Panc1 (cell line): ENCODE measurements around the gene DCP2. TPM values are rescaled to one million over a fixed set of nuclear protein-coding genes. Genes with fewer than 3 reads are reported as not detected.

Experiments
- ATAC-seq: fragments of 200-7000 bp; cut with Tn5 transposase; 2 replicates; pipeline ENCODE4 v1.9.1; 2020; ENCODE audit warnings: mild to moderate bottlenecking, moderate library complexity
- BruUV-seq: library from RNA; stranded (reverse); fragments of 400-500 nt; replicated peaks from 2 replicates; lab custom pipeline; 2021; lab: Mats Ljungman, UMichigan
- CTCF ChIA-PET: fragments of 300-600 bp; sonication (Branson Sonifier 250); formaldehyde crosslinking; loops from one replicate; lab custom pipeline; 2022; ENCODE audit warnings: antibody characterized with exemption; lab: Charles Lee
- POLR2A ChIA-PET: fragments of 300-600 bp; sonication (Branson Sonifier 250); formaldehyde crosslinking; loops from one replicate; lab custom pipeline; 2022; ENCODE audit warnings: antibody characterized with exemption; lab: Charles Lee
- DNase-seq: peaks from one replicate; pipeline ENCODE4 v3.0.0-alpha.2; 2010; ENCODE audit warnings: low read depth, low spot score
- H3K27ac ChIP-seq: 2 replicates; pipeline ENCODE4 v1.5.1; 2011; ENCODE audit warnings: mild to moderate bottlenecking, low read length, inconsistent platforms
- H3K27me3 ChIP-seq: fragments of 200-500 bp; sonication (Bioruptor generic); 2 replicates; pipeline ENCODE4 v1.6.0; 2014; ENCODE audit warnings: low read length, inconsistent platforms; ENCODE audit not compliant: control insufficient read depth, insufficient read depth
- H3K36me3 ChIP-seq: fragments of 200-500 bp; sonication (Bioruptor generic); 2 replicates; pipeline ENCODE4 v1.5.1; 2014; ENCODE audit warnings: inconsistent platforms, mild to moderate bottlenecking, low read length, moderate library complexity; ENCODE audit not compliant: control insufficient read depth, insufficient read depth
- H3K4me1 ChIP-seq: 2 replicates; pipeline ENCODE4 v1.5.1; 2011; ENCODE audit warnings: inconsistent platforms, mild to moderate bottlenecking, low read length, moderate library complexity; ENCODE audit not compliant: control insufficient read depth, insufficient read depth
- H3K4me3 ChIP-seq, 2 experiments: 2 replicates each; pipeline ENCODE4 v1.5.1; 2011 to 2012; ENCODE audit warnings: low read depth in 2 of 2, low read length in 2 of 2, mild to moderate bottlenecking in 2 of 2, inconsistent platforms in 1 of 2, moderate library complexity in 1 of 2
- H3K9me3 ChIP-seq: fragments of 200-500 bp; sonication (Bioruptor generic); 2 replicates; pipeline ENCODE4 v1.5.1; 2014; ENCODE audit warnings: low read depth, mild to moderate bottlenecking, inconsistent platforms, low read length, moderate library complexity; ENCODE audit not compliant: control insufficient read depth, insufficient read depth
- POLR2AphosphoS5 ChIP-seq: IDR thresholded peaks from 2 replicates; pipeline ENCODE4 v1.6.1; 2012; ENCODE audit warnings: mild to moderate bottlenecking, low read depth, low read length, moderate library complexity
- REST ChIP-seq, 2 experiments: IDR thresholded peaks; 2 replicates each; pipeline ENCODE4 v1.6.1; 2011 to 2012; ENCODE audit warnings: low read depth in 2 of 2, control low read depth in 1 of 2, low read length in 1 of 2, mild to moderate bottlenecking in 1 of 2, moderate library complexity in 1 of 2; ENCODE audit not compliant: insufficient read depth in 1 of 2
- SIN3A ChIP-seq: IDR thresholded peaks from 2 replicates; pipeline ENCODE4 v1.6.1; 2012; ENCODE audit warnings: low read depth, mild to moderate bottlenecking, low read length, moderate library complexity, borderline replicate concordance; ENCODE audit not compliant: insufficient read depth
- TCF7L2 ChIP-seq: IDR thresholded peaks from 2 replicates; pipeline ENCODE4 v1.6.1; 2011; ENCODE audit warnings: mild to moderate bottlenecking, low read depth, low read length, inconsistent platforms
- in situ Hi-C: cut with HindIII; loops from 2 replicates; pipeline ENCODE4 v1.10.0; 2016; ENCODE audit warnings: low sequenced_read_pairs, low pct_unique_long_range_greater_than_20kb
- intact Hi-C: fragments of 100-400 bp; cut with micrococcal nuclease; formaldehyde crosslinking; loops from one replicate; pipeline ENCODE4 v1.10.0; 2022; ENCODE audit not compliant: unreplicated experiment
- total RNA-seq: library from RNA; stranded (reverse); gene quantifications from one replicate; pipeline ENCODE4 v1.2.1, GENCODE V29; 2021; ENCODE audit not compliant: unreplicated experiment
- TF ChIP-seq, protein P1 (sequence below): fragments of 450-650 bp; IDR thresholded peaks from 2 replicates; pipeline ENCODE4 v1.5.1; 2017; ENCODE audit warnings: mild to moderate bottlenecking

The DCP2 gene
- total RNA-seq, 1 experiment from 2014 or later, result 70.4 TPM

GRCh38 chr5:113061846-113062780, 85.5 kb downstream of the DCP2 start:
- Histone ChIP-seq H3K36me3 (no peaks in the 10 kb centered on the region), H3K4me1 (no peaks in the 10 kb centered on the region), H3K4me3 (no peak overlapping the region), H3K9me3 (no peaks in the 10 kb centered on the region), H3K27me3 (no peaks in the 10 kb centered on the region), H3K27ac (no peak overlapping the region)
- ChIA-PET CTCF (no interaction called here), POLR2A (no interaction called here)
- ATAC-seq (no peak), DNase-seq (no peak)
- BruUV-seq, result no TSS peak
- intact Hi-C loops, result no loop called here
- in situ Hi-C loops, result no loop called here
- TF ChIP-seq, protein P1, sequence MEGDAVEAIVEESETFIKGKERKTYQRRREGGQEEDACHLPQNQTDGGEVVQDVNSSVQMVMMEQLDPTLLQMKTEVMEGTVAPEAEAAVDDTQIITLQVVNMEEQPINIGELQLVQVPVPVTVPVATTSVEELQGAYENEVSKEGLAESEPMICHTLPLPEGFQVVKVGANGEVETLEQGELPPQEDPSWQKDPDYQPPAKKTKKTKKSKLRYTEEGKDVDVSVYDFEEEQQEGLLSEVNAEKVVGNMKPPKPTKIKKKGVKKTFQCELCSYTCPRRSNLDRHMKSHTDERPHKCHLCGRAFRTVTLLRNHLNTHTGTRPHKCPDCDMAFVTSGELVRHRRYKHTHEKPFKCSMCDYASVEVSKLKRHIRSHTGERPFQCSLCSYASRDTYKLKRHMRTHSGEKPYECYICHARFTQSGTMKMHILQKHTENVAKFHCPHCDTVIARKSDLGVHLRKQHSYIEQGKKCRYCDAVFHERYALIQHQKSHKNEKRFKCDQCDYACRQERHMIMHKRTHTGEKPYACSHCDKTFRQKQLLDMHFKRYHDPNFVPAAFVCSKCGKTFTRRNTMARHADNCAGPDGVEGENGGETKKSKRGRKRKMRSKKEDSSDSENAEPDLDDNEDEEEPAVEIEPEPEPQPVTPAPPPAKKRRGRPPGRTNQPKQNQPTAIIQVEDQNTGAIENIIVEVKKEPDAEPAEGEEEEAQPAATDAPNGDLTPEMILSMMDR, result no peak
- TF ChIP-seq POLR2AphosphoS5 (no peak), REST (IDR thresholded peaks at IDR 0.05; ENCODE audit: insufficient read depth in 1 of 2, low read depth in 2 of 2, low read length in 1 of 2) (no peak), TCF7L2 (no peak)

GRCh38 chr5:113062869-113063508, 86.4 kb downstream of the DCP2 start:
- ATAC-seq (no peak), DNase-seq (no peak)
- H3K36me3 ChIP-seq, result no peaks in the 10 kb centered on the region
- no peaks in the 10 kb centered on the region for H3K9me3 ChIP-seq
- H3K4me1 ChIP-seq, result no peaks in the 10 kb centered on the region
- H3K27me3 ChIP-seq, result no peaks in the 10 kb centered on the region
- BruUV-seq, result no TSS peak
- H3K4me3 ChIP-seq, result no peak overlapping the region
- ChIA-PET POLR2A (no interaction called here), CTCF (no interaction called here)
- TF ChIP-seq, protein P1, result no peak
- TF ChIP-seq SIN3A (no peak), POLR2AphosphoS5 (no peak), REST (IDR thresholded peaks at IDR 0.05; ENCODE audit: insufficient read depth in 1 of 2, low read depth in 2 of 2, low read length in 1 of 2) (no peak), TCF7L2 (no peak)
- no peak overlapping the region for H3K27ac ChIP-seq
- in situ Hi-C loops (no loop called here), intact Hi-C loops (no loop called here)
